ENCODE results near the gene C10orf90.

Gene C10orf90

DNA sequence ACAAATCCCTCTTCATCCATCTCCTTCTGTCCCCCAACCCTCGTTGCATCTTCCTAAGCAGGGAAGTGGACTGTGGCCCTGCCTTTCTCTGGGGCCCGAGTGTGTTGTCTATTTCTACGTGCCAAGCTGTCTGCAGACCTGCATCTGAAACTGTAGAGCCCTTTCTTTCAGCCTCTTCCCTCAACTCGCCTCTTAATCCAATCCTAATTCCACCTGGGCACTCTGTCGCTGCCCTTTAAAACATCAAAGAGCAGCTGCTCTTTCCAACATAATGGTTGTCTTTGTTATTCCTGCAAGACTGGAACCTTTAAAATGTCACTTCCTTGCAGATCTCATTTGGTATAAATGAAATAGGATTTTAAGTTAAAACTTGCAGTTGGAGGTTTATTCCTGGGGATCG is 260.7 kb downstream of the C10orf90 start:
- Histone ChIP-seq H3K4me1 (no peaks in the 10 kb centered on the region), H3K4me3 (no peak overlapping the region), H3K27ac (no peak overlapping the region), H3K9ac (no peak overlapping the region), H4K20me1 (no peaks in the 10 kb centered on the region), H3K36me3 (no peaks in the 10 kb centered on the region), H3K9me3 (no peaks in the 10 kb centered on the region), H3K4me2 (no peak overlapping the region), H3K27me3 (no peaks in the 10 kb centered on the region)
- TF ChIP-seq Cebpa-rat (IDR thresholded peaks at IDR 0.05), result no peak

DNA sequence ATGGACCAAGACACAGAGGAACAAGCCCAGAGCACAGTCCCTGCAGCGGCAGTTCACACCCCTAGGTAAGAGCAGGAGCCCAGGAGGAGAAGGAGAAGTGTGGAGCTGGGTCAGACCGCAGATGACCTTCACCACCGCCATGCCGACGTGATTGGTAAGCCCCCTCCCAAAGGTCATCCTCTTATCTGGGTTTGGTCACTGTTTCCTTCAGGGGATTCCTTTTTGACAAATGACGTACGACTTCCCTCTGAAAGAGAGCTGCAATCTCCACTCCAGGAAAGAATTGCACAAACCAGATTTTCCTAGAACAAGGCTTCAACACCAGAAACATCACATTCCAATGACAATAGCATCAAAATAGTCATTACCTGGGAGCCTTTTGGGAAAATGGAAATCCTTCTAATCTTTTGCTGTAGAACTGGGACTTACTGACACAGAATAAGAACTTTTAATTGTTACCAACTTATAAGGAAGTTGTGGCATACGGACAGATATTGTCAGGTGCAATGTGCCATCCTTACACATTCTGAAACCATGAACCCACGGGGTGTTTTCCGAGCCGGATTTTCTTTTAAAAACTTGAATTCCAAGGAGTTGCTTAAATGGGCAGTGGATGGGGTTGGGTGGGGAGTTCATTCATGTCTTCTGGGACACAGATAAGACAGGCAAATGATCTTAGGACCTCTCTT is 261.4 kb downstream of the C10orf90 start:
- no peaks in the 10 kb centered on the region for H3K27me3 ChIP-seq
- no peaks in the 10 kb centered on the region for H3K9me3 ChIP-seq
- H4K20me1 ChIP-seq, result no peaks in the 10 kb centered on the region
- H3K4me1 ChIP-seq, result no peaks in the 10 kb centered on the region
- no peak overlapping the region for H3K9ac ChIP-seq
- H3K4me3 ChIP-seq, result no peak overlapping the region
- no peak overlapping the region for H3K4me2 ChIP-seq
- H3K27ac ChIP-seq, result no peak overlapping the region
- H3K36me3 ChIP-seq, result no peaks in the 10 kb centered on the region
- no peak for TF ChIP-seq Cebpa-rat (IDR thresholded peaks at IDR 0.05)

DNA sequence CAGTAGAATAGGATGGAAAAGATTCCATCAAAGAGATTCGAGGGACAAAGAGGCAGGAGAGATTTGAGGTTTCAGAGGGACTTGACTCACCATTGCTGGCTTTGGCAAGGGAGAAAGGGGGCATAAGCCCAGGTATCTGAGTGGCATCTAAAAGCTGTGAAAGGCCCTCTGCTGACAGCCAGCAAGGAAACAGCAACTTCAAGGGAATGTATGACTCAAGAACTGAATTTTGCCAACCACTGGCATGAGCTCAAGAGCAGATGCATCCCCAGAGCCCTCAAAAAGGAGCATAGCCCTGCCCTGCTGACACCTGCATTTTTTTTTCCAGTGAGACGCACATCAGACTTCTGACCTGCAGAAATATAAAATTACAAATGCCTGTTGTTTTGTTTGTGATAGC is 262.7 kb downstream of the C10orf90 start:
- no peaks in the 10 kb centered on the region for H3K9me3 ChIP-seq
- no peaks in the 10 kb centered on the region for H3K4me1 ChIP-seq
- H3K4me3 ChIP-seq, result no peak overlapping the region
- H3K9ac ChIP-seq, result no peak overlapping the region
- H3K36me3 ChIP-seq, result no peaks in the 10 kb centered on the region
- no peak overlapping the region for H3K4me2 ChIP-seq
- H3K27ac ChIP-seq, result no peak overlapping the region
- no peaks in the 10 kb centered on the region for H3K27me3 ChIP-seq
- no peak for TF ChIP-seq Cebpa-rat (IDR thresholded peaks at IDR 0.05)
- H4K20me1 ChIP-seq, result no peaks in the 10 kb centered on the region

DNA sequence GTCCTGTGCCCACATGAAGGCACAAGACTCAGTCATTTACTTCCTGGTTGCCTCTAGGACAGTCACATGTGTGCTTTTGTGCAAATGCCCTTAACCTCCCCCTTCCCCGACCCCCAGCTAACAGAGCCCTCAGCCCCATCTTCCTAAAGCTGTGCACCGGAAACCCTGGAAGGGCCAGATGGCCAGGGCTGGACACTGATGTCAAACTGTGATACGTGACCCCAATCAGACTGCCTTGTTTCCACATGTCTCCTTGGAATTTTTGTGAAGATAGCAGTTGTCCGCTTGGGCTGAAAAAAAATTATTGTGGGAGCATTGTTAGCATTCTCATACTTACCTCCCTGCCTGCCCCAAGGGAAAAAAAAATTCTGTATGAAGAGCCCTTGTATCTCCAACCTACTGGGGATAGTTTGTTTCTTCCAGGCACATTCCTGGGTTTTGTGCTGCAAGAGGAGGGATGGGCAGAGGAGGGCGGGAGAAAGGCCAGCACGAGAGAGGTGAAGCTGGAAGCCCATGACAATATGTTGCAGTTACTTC is 265.2 kb downstream of the C10orf90 start:
- no peaks in the 10 kb centered on the region for H3K9me3 ChIP-seq
- no peak overlapping the region for H3K4me2 ChIP-seq
- H3K36me3 ChIP-seq, result no peaks in the 10 kb centered on the region
- H3K27me3 ChIP-seq, result no peaks in the 10 kb centered on the region
- H3K9ac ChIP-seq, result no peak overlapping the region
- no peak overlapping the region for H3K27ac ChIP-seq
- H3K4me1 ChIP-seq, result no peaks in the 10 kb centered on the region
- H4K20me1 ChIP-seq, result no peaks in the 10 kb centered on the region
- H3K4me3 ChIP-seq, result no peak overlapping the region
- no peak for TF ChIP-seq Cebpa-rat (IDR thresholded peaks at IDR 0.05)

DNA sequence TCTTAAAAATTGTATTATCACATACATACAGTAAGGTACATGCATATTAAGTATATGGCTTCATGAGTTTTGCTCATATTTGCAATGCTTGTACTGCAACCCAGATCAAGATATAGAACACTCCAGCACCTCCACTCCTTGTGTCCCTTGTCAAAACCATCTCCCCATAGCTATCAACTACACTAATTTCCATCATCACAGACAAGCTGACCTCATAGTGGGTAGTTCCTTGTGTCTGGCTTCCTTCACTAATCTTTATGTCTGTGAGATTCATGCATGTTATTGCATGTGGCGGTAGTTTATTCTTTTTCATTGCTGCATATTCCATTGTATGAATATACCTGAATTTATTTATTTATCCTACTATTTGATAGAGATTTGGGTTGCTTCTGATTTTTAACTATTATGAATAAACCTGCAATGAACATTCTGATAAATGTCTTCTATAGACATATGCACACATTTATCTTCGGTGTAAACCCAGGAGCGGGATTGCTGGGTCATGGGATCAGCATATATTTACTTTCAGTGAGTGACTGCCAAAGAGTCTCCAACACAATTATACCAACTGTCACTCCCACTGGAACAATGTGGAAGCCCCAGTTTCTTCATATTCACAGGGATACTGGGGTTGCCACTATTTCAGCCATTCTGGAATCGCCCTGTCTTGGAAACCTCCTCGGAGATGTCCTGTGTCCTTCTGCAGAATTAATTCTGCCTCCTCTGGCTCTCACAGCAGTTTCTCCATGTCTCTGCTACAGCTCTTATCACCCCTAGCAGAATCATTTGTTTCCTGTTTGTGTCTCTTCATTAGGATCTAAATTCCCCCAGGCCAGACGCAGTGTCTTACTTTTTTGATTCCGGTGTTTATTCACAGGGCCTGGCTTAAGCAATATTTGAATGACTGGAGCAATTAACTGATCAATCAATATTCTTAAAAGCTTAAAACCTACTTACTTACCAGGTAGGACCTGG is 267.5 kb downstream of the C10orf90 start:
- Histone ChIP-seq H3K4me2 (no peak overlapping the region), H4K20me1 (no peaks in the 10 kb centered on the region), H3K36me3 (no peaks in the 10 kb centered on the region), H3K4me1 (no peaks in the 10 kb centered on the region), H3K4me3 (no peak overlapping the region), H3K27me3 (no peaks in the 10 kb centered on the region), H3K27ac (no peak overlapping the region), H3K9me3 (no peaks in the 10 kb centered on the region), H3K9ac (no peak overlapping the region)
- no peak for TF ChIP-seq Cebpa-rat (IDR thresholded peaks at IDR 0.05)

DNA sequence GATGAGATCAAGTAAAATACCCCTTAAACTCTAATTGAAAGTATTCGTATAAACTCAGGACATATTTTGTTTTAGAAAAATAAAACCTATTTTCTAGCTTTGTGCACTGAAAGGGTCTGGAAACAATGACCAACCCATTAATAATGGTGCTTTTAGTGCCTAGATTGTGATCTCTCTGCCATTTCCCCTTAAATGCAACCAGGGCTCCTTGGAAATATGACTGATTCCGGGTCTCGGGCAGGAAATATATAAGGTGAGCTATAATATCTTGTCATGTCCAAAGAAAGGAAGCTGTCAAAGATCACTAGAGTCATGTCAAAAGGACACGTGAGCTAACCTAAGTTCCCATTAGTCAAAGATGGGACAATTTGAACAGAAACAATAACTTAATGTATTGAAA is 269.9 kb downstream of the C10orf90 start:
- TF ChIP-seq Cebpa-rat (IDR thresholded peaks at IDR 0.05), result no peak

DNA sequence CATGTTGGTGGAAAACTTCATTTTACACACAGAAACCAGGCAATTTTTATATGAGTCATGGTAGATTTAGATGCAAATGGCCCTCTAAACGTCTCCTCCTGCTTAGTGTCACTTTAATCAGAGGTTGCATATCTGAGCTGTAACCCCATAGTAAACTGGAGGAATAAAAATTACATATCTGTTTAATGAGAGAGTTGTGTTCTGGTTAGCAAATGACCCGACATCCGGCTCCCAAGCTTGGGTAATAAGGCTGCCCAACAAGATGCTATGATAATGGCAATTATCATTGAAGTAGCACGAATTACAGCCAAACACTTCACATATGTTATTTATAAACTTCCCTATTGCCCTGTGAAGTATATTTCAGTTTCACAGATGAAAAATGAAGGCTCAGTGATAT is 271.6 kb downstream of the C10orf90 start:
- Histone ChIP-seq H3K36me3 (no peaks in the 10 kb centered on the region), H3K4me2 (no peak overlapping the region), H3K27ac (no peak overlapping the region), H3K9me3 (no peaks in the 10 kb centered on the region), H3K4me1 (no peaks in the 10 kb centered on the region), H4K20me1 (no peaks in the 10 kb centered on the region), H3K4me3 (no peak overlapping the region), H3K9ac (no peak overlapping the region), H3K27me3 (no peaks in the 10 kb centered on the region)
- no peak for TF ChIP-seq Cebpa-rat (IDR thresholded peaks at IDR 0.05)

More for the DNA sequence above, 269.9 kb downstream of the C10orf90 start:
- H3K27ac ChIP-seq, result no peak overlapping the region
- H3K4me1 ChIP-seq, result no peaks in the 10 kb centered on the region
- no peaks in the 10 kb centered on the region for H4K20me1 ChIP-seq
- no peak overlapping the region for H3K9ac ChIP-seq
- no peak overlapping the region for H3K4me2 ChIP-seq
- no peaks in the 10 kb centered on the region for H3K9me3 ChIP-seq
- H3K27me3 ChIP-seq, result no peaks in the 10 kb centered on the region
- no peaks in the 10 kb centered on the region for H3K36me3 ChIP-seq
- H3K4me3 ChIP-seq, result no peak overlapping the region

DNA sequence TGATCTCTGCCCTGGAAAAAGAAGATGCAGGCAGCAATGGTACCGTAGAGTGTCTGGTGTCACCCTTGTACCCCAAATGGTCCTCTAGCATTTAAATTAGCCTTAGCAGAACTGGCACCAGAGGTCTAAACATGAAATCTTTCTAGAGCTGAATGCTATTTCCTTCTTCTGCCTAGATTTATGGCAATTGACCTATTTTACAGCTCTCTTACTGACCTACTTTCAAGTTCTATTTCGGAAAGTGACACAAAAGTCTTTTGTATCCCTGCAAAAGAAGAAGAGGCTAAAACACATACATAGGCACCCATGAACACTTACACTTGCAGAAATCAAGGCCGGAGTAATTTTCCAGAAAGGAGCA is 272.1 kb downstream of the C10orf90 start:
- H3K4me3 ChIP-seq, result no peak overlapping the region

DNA sequence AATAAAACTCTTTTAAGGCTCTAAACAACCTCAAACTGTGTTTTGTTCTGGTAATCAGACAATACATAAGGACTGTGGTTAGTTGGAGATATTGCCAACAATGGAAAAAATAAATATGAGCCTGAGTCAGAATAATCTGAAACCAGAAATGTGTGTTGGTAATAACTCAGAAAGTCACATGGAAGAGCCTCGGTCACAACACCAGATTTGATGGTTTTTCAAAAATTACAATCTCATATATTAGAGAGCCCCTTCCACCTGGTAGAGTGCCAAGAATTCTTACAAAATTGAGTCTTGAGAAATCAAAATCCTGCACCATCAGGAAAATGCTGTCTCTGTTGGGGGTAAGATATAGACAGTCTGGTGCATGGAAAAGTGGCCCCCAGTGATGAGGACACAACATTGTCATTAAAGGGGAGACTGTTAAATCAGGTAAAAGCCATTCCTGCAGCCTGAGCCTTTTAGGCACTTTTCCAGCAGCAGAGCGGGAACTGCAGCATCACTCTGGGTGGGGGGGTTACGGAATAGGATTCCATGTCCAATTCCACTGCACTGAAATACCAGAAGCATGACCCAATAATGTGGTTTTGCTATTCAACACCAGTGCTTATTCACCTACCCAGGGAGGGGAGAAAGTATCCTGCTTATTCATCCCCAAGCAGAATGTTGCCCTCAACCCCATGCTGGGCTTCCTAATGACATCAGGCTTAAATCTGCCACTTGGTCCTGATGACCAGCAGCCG is 272.7 kb downstream of the C10orf90 start:
- Histone ChIP-seq H3K9ac (no peak overlapping the region), H3K4me3 (no peak overlapping the region), H3K27me3 (no peaks in the 10 kb centered on the region), H3K27ac (no peak overlapping the region), H3K4me2 (no peak overlapping the region), H3K9me3 (no peaks in the 10 kb centered on the region), H4K20me1 (no peaks in the 10 kb centered on the region), H3K4me1 (no peaks in the 10 kb centered on the region), H3K36me3 (no peaks in the 10 kb centered on the region)
- TF ChIP-seq Cebpa-rat (IDR thresholded peaks at IDR 0.05), result no peak

More for the DNA sequence above, 272.1 kb downstream of the C10orf90 start:
- Histone ChIP-seq H3K27me3 (no peaks in the 10 kb centered on the region), H4K20me1 (no peaks in the 10 kb centered on the region), H3K9ac (no peak overlapping the region), H3K36me3 (no peaks in the 10 kb centered on the region), H3K4me1 (no peaks in the 10 kb centered on the region), H3K4me2 (no peak overlapping the region), H3K9me3 (no peaks in the 10 kb centered on the region), H3K27ac (no peak overlapping the region)
- TF ChIP-seq Cebpa-rat (IDR thresholded peaks at IDR 0.05), result no peak

Data from BLaER1 (cell line).